ENCODE measurements around the gene CLASP1.

CLASP1 gene

GRCh38 chr2:121583555-121583954 is 65.7 kb downstream of the CLASP1 start:
- no peak for TF ChIP-seq CTCF (IDR thresholded peaks at IDR 0.05; ENCODE audit: low read depth, low read length)
- no peak overlapping the region for H3K4me3 ChIP-seq (replicated peaks in 1 of 2; ENCODE audit: low read depth in 2 of 2, low read length in 2 of 2)
- DNase-seq (ENCODE audit: low read depth in 2 of 2), result no peak

GRCh38 chr2:121582272-121582671 is 67.0 kb downstream of the CLASP1 start:
- H3K4me3 ChIP-seq (replicated peaks in 1 of 2; ENCODE audit: low read depth in 2 of 2, low read length in 2 of 2), result no peak overlapping the region
- TF ChIP-seq CTCF (IDR thresholded peaks at IDR 0.05; ENCODE audit: low read depth, low read length), result no peak
- no peak for DNase-seq (ENCODE audit: low read depth in 2 of 2)

- H3K4me3 ChIP-seq (replicated peaks in 1 of 2; ENCODE audit: low read depth in 2 of 2, low read length in 2 of 2), result no peak overlapping the region
- TF ChIP-seq CTCF (IDR thresholded peaks at IDR 0.05; ENCODE audit: low read depth, low read length), result no peak
- DNase-seq (ENCODE audit: low read depth in 2 of 2), result no peak
Observed at GRCh38 chr2:121579309-121579708, 70.0 kb downstream of the CLASP1 start.

- no peak for TF ChIP-seq CTCF (IDR thresholded peaks at IDR 0.05; ENCODE audit: low read depth, low read length)
- H3K4me3 ChIP-seq (replicated peaks in 1 of 2; ENCODE audit: low read depth in 2 of 2, low read length in 2 of 2), result no peak overlapping the region
- DNase-seq (ENCODE audit: low read depth in 2 of 2), result no peak
Observed at GRCh38 chr2:121577381-121577780, 71.9 kb downstream of the CLASP1 start.

- DNase-seq (ENCODE audit: low read depth in 2 of 2), result no peak
- no peak for TF ChIP-seq CTCF (IDR thresholded peaks at IDR 0.05; ENCODE audit: low read depth, low read length)
- H3K4me3 ChIP-seq (replicated peaks in 1 of 2; ENCODE audit: low read depth in 2 of 2, low read length in 2 of 2), result no peak overlapping the region
Observed at GRCh38 chr2:121576263-121576662, 73.0 kb downstream of the CLASP1 start.

GRCh38 chr2:121575800-121576199 is 73.5 kb downstream of the CLASP1 start:
- DNase-seq (ENCODE audit: low read depth in 2 of 2), result no peak
- no peak overlapping the region for H3K4me3 ChIP-seq (replicated peaks in 1 of 2; ENCODE audit: low read depth in 2 of 2, low read length in 2 of 2)
- no peak for TF ChIP-seq CTCF (IDR thresholded peaks at IDR 0.05; ENCODE audit: low read depth, low read length)

- TF ChIP-seq CTCF (IDR thresholded peaks at IDR 0.05; ENCODE audit: low read depth, low read length), result no peak
- DNase-seq (ENCODE audit: low read depth in 2 of 2), result no peak
- H3K4me3 ChIP-seq (replicated peaks in 1 of 2; ENCODE audit: low read depth in 2 of 2, low read length in 2 of 2), result no peak overlapping the region
Observed at GRCh38 chr2:121570667-121571055, 78.6 kb downstream of the CLASP1 start.

All from cardiac fibroblast (primary cell).